B cell (primary cell): Measurements from ENCODE around the gene PRKAG2. TPM values are rescaled to one million over a fixed set of nuclear protein-coding genes. Genes with fewer than 3 reads are reported as not detected.

ENCODE experiments used
- ATAC-seq: fragments of 200-7000 bp; cut with Tn5 transposase; one replicate; pipeline ENCODE4 v1.10.0; 2021; ENCODE audit warnings: low read depth, mild to moderate bottlenecking, moderate number of reproducible peaks, moderate library complexity
- CTCF ChIA-PET: fragments of 350-600 bp; sonication (Branson Sonifier 250); formaldehyde crosslinking; loops from one replicate; lab custom pipeline; 2021; ENCODE audit warnings: antibody characterized with exemption, inconsistent platforms; lab: Charles Lee
- POLR2A ChIA-PET: fragments of 350-600 bp; sonication (Branson Sonifier 250); formaldehyde crosslinking; loops from one replicate; lab custom pipeline; 2021; ENCODE audit warnings: antibody characterized with exemption; lab: Charles Lee
- DNase-seq: peaks from one replicate; pipeline ENCODE4 v3.0.0; 2013
- H2AFZ ChIP-seq: 2 replicates; pipeline ENCODE4 v1.6.1; 2012; ENCODE audit warnings: mild to moderate bottlenecking, low read depth, low read length; ENCODE audit not compliant: insufficient read depth, poor library complexity, severe bottlenecking
- H3K27ac ChIP-seq, 2 donors: 1 replicate in 1 of 2; 2 replicates in 1 of 2; pipeline ENCODE4 v1.5.1; 2012 to 2013; ENCODE audit warnings: low read length in 2 of 2, mild to moderate bottlenecking in 2 of 2, moderate library complexity in 1 of 2
- H3K27me3 ChIP-seq, 4 experiments: fragments of 200-600 bp in 1 of 4; sonication (generic) in 1 of 4; replicated peaks in 1 of 4; 1 replicate in 2 of 4; 2 replicates in 2 of 4; pipeline versions ENCODE4 v1.6.1 to v1.7.0; 2013 to 2016; ENCODE audit warnings: low read length in 3 of 4, mild to moderate bottlenecking in 2 of 4, mixed read lengths in 1 of 4, moderate library complexity in 1 of 4; ENCODE audit not compliant: insufficient read depth in 4 of 4, control insufficient read depth in 3 of 4; ENCODE audit errors: control extremely low read depth in 1 of 4
- H3K36me3 ChIP-seq, 2 experiments: replicated peaks in 1 of 2; 1 replicate in 1 of 2; 2 replicates in 1 of 2; pipeline versions ENCODE4 v1.6.1 to v1.7.1; 2013; ENCODE audit warnings: low read length in 1 of 2; ENCODE audit not compliant: insufficient read depth in 2 of 2, control insufficient read depth in 1 of 2; ENCODE audit errors: control extremely low read depth in 1 of 2, extremely low read depth in 1 of 2
- H3K4me1 ChIP-seq, 2 donors: fragments of 200-600 bp in 1 of 2; sonication (generic) in 1 of 2; 1 replicate in 1 of 2; 2 replicates in 1 of 2; pipeline versions ENCODE4 v1.5.1 to v1.6.1; 2013 to 2017; ENCODE audit warnings: low read length in 2 of 2; ENCODE audit not compliant: control insufficient read depth in 2 of 2, insufficient read depth in 2 of 2
- H3K4me2 ChIP-seq: replicated peaks from 2 replicates; pipeline ENCODE3; 2012; ENCODE audit warnings: mild to moderate bottlenecking, low read depth, low read length; ENCODE audit not compliant: poor library complexity, severe bottlenecking
- H3K4me3 ChIP-seq, 5 experiments: fragments of 200-600 bp in 1 of 5; sonication (generic) in 1 of 5; 1 replicate in 3 of 5; 2 replicates in 2 of 5; pipeline versions ENCODE4 v1.5.1 to v1.7.0; 2011 to 2016; ENCODE audit warnings: low read length in 4 of 5, mild to moderate bottlenecking in 4 of 5, low read depth in 2 of 5, control low read depth in 1 of 5, moderate library complexity in 1 of 5; ENCODE audit not compliant: insufficient read depth in 1 of 5; ENCODE audit errors: control extremely low read depth in 1 of 5, extremely low read depth in 1 of 5
- H3K79me2 ChIP-seq: fragments of 200-600 bp; sonication (generic); one replicate; pipeline ENCODE4 v1.6.0; 2016; ENCODE audit warnings: low read length; ENCODE audit not compliant: control insufficient read depth, insufficient read depth
- H3K9ac ChIP-seq: fragments of 200-600 bp; sonication (generic); 2 replicates; pipeline ENCODE4 v1.6.1; 2017; ENCODE audit warnings: mild to moderate bottlenecking, low read length, moderate library complexity
- H3K9me3 ChIP-seq, 3 donors: one replicate each; pipeline versions ENCODE4 v1.6.1 to v1.7.1; 2013; ENCODE audit warnings: low read length in 2 of 3; ENCODE audit not compliant: control insufficient read depth in 2 of 3, insufficient read depth in 1 of 3; ENCODE audit errors: control extremely low read depth in 1 of 3
- H4K20me1 ChIP-seq: 2 replicates; pipeline ENCODE4 v1.6.0; 2012; ENCODE audit warnings: mild to moderate bottlenecking, low read length; ENCODE audit not compliant: insufficient read depth, control insufficient read depth, poor library complexity, severe bottlenecking
- H3K27ac Mint-ChIP-seq: one replicate; pipeline ENCODE4 v1.8.0; 2021; ENCODE audit warnings: mixed read lengths
- H3K27me3 Mint-ChIP-seq: one replicate; pipeline ENCODE4 v1.8.0; 2021; ENCODE audit warnings: mixed read lengths
- H3K4me1 Mint-ChIP-seq: one replicate; pipeline ENCODE4 v1.8.0; 2021; ENCODE audit warnings: mixed read lengths
- H3K4me3 Mint-ChIP-seq: one replicate; pipeline ENCODE4 v1.8.0; 2021; ENCODE audit warnings: mixed read lengths
- H3K9me3 Mint-ChIP-seq: one replicate; pipeline ENCODE4 v1.8.0; 2022; ENCODE audit warnings: mixed read lengths; ENCODE audit not compliant: insufficient read depth
- CTCF ChIP-seq: fragments of 200-600 bp; IDR thresholded peaks from one replicate; pipeline ENCODE4 v1.8.0; 2022; ENCODE audit warnings: antibody characterized with exemption, mild to moderate bottlenecking
- EZH2 ChIP-seq: IDR thresholded peaks from 2 replicates; pipeline ENCODE4 v1.6.1; 2012; ENCODE audit warnings: borderline replicate concordance, low read depth, mild to moderate bottlenecking, moderate library complexity, low read length; ENCODE audit not compliant: insufficient read depth, poor library complexity, severe bottlenecking
- WGBS: methylation state at CpG from one replicate; pipeline ENCODE4 v1.1.5; 2013; ENCODE audit warnings: missing lambda C conversion rate; ENCODE audit not compliant: insufficient coverage; 5-methylcytosine and 5-hydroxymethylcytosine counted together
- intact Hi-C: fragments of 100-400 bp; cut with micrococcal nuclease; formaldehyde crosslinking; loops from one replicate; pipeline ENCODE4 v1.10.0; 2022
- polyA plus RNA-seq: library from polyadenylated mRNA; depleted of rRNA; stranded (reverse); fragments of >200 nt; gene quantifications from 2 replicates; pipeline ENCODE4 v1.2.3, GENCODE V29; 2012
- total RNA-seq, 2 donors: library from RNA; stranded (reverse); fragments of 120-200 nt in 1 of 2; gene quantifications; 1 replicate in 1 of 2; 2 replicates in 1 of 2; pipeline versions ENCODE4 v1.2.3 to v1.2.4, GENCODE V29; 2013 to 2022

The PRKAG2 gene
- total and polyA plus RNA-seq, 2 donors (not counting 1 experiment from before 2014, with no cell fraction given) = 22.1 to 56.3 TPM

- Histone ChIP-seq H3K9me3 (no peaks in the 10 kb centered on the region), H3K4me3 (no peak overlapping the region), H2AFZ (no peak overlapping the region), H3K27ac (no peak overlapping the region), H3K4me2 (no peak overlapping the region), H3K79me2 (no peaks in the 10 kb centered on the region), H3K36me3 (no peaks in the 10 kb centered on the region), H4K20me1 (no peaks in the 10 kb centered on the region), H3K9ac (no peak overlapping the region), H3K4me1 (peaks cover 0 to 8% of the 10 kb centered on the region in 2 donors), H3K27me3 (peaks cover 0 to 8% (median 2%) of the 10 kb centered on the region in 4 experiments)
- no peak for ATAC-seq
- Mint-ChIP-seq H3K9me3 (no peaks in the 10 kb centered on the region), H3K27ac (no peak overlapping the region), H3K27me3 (peaks cover 27% of the 10 kb centered on the region), H3K4me1 (peaks cover 9% of the 10 kb centered on the region), H3K4me3 (no peak overlapping the region)
- no peak for TF ChIP-seq CTCF
- WGBS = 88% methylated on average over 13 of the region's 13 CpGs
- ChIA-PET CTCF (no interaction called here), POLR2A (no interaction called here)
- intact Hi-C loops = no loop called here
- no peak for DNase-seq
Observed at GRCh38 chr7:151921451-151921850, 44.5 kb upstream of the PRKAG2 start.

GRCh38 chr7:151920488-151920887 lies 43.6 kb upstream of the PRKAG2 start:
- Histone ChIP-seq H4K20me1 (no peaks in the 10 kb centered on the region), H3K27me3 (peaks cover 0 to 8% (median 2%) of the 10 kb centered on the region in 4 experiments), H3K79me2 (no peaks in the 10 kb centered on the region), H3K4me3 (no peak overlapping the region), H2AFZ (no peak overlapping the region), H3K4me1 (peaks cover 0 to 3% of the 10 kb centered on the region in 2 donors), H3K4me2 (no peak overlapping the region), H3K27ac (no peak overlapping the region), H3K9me3 (peaks cover 0 to under 1% (median 0%) of the 10 kb centered on the region in 3 donors), H3K9ac (no peak overlapping the region), H3K36me3 (no peaks in the 10 kb centered on the region)
- ChIA-PET POLR2A (no interaction called here), CTCF (no interaction called here)
- ATAC-seq = no peak
- TF ChIP-seq EZH2 (no peak), CTCF (no peak)
- H3K27me3 Mint-ChIP-seq = peaks cover 32% of the 10 kb centered on the region
- no peaks in the 10 kb centered on the region for H3K9me3 Mint-ChIP-seq
- peaks cover 2% of the 10 kb centered on the region for H3K4me1 Mint-ChIP-seq
- no peak overlapping the region for H3K27ac Mint-ChIP-seq
- WGBS = 100% methylated on average over 1 of the region's 1 CpG
- no peak overlapping the region for H3K4me3 Mint-ChIP-seq
- intact Hi-C loops = no loop called here
- no peak for DNase-seq
